PFSK-1 (cell line): ENCODE results near the gene KCNJ13.

ENCODE experiments used
- POLR2AphosphoS5 ChIP-seq: IDR thresholded peaks from 2 replicates; pipeline ENCODE4 v1.6.1; 2012; ENCODE audit warnings: low read depth, mild to moderate bottlenecking, control low read depth, low read length, moderate library complexity
- REST ChIP-seq, 2 experiments: IDR thresholded peaks; 2 replicates each; pipeline versions ENCODE4 v1.6.1 to v1.8.0; 2011 to 2012; ENCODE audit warnings: low read depth in 2 of 2, low read length in 2 of 2, control low read depth in 1 of 2, inconsistent platforms in 1 of 2, mild to moderate bottlenecking in 1 of 2, moderate library complexity in 1 of 2; ENCODE audit not compliant: insufficient read depth in 1 of 2
- SIN3A ChIP-seq: IDR thresholded peaks from 2 replicates; pipeline ENCODE4 v1.6.1; 2012; ENCODE audit warnings: mild to moderate bottlenecking, low read length, moderate library complexity, borderline replicate concordance; ENCODE audit not compliant: insufficient read depth
- TAF1 ChIP-seq: IDR thresholded peaks from 2 replicates; pipeline ENCODE4 v1.6.1; 2012; ENCODE audit warnings: low read length, control low read depth, borderline replicate concordance; ENCODE audit not compliant: insufficient read depth

- TF ChIP-seq POLR2AphosphoS5 (no peak), REST (IDR thresholded peaks at IDR 0.05; ENCODE audit: insufficient read depth in 1 of 2, low read depth in 2 of 2, low read length in 2 of 2) (no peak), SIN3A (no peak), TAF1 (no peak)
These were observed 911 bp upstream of the KCNJ13 start for GRCh38 chr2:232777276-232777675.
